Measurements from ENCODE around the gene RNF215.

DNA sequence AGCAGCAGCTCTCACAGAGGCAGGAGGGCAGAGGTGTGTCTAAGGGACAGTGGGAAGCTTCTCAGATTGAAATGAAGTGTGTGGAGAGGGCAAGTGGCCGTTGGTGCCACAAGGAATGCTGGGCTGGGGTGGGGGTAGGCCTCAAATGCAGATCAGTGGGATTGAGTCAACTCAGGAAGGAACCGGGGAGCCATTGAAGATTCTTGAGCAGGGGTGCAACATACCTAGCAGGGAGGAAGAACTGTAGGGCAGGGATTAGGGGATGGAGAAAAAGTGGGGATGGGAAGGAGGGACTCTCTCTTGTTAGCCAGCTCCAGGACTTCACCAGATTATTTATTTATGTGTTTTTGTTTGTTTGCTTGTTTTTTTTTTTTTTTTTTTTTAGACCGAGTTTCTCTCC, 6.7 kb upstream of the RNF215 start:
- TF ChIP-seq, protein P1, sequence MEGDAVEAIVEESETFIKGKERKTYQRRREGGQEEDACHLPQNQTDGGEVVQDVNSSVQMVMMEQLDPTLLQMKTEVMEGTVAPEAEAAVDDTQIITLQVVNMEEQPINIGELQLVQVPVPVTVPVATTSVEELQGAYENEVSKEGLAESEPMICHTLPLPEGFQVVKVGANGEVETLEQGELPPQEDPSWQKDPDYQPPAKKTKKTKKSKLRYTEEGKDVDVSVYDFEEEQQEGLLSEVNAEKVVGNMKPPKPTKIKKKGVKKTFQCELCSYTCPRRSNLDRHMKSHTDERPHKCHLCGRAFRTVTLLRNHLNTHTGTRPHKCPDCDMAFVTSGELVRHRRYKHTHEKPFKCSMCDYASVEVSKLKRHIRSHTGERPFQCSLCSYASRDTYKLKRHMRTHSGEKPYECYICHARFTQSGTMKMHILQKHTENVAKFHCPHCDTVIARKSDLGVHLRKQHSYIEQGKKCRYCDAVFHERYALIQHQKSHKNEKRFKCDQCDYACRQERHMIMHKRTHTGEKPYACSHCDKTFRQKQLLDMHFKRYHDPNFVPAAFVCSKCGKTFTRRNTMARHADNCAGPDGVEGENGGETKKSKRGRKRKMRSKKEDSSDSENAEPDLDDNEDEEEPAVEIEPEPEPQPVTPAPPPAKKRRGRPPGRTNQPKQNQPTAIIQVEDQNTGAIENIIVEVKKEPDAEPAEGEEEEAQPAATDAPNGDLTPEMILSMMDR (IDR thresholded peaks at IDR 0.05) = no peak
- TF ChIP-seq POLR2A (IDR thresholded peaks at IDR 0.05) (no peak), POLR2AphosphoS5 (IDR thresholded peaks at IDR 0.05) (no peak)

Data from breast epithelium (tissue), 3 donors.